C4-2B (cell line): Measurements from ENCODE around the gene OR7A5.

Experiments
- ZFX ChIP-seq: fragments of 450-650 bp; IDR thresholded peaks from 2 replicates; pipeline ENCODE4 v1.6.1; 2017
- TF ChIP-seq, protein P1 (sequence below): fragments of 450-650 bp; conservative IDR thresholded peaks from 2 replicates; pipeline ENCODE4 v1.5.1; 2017; ENCODE audit warnings: mild to moderate bottlenecking

DNA sequence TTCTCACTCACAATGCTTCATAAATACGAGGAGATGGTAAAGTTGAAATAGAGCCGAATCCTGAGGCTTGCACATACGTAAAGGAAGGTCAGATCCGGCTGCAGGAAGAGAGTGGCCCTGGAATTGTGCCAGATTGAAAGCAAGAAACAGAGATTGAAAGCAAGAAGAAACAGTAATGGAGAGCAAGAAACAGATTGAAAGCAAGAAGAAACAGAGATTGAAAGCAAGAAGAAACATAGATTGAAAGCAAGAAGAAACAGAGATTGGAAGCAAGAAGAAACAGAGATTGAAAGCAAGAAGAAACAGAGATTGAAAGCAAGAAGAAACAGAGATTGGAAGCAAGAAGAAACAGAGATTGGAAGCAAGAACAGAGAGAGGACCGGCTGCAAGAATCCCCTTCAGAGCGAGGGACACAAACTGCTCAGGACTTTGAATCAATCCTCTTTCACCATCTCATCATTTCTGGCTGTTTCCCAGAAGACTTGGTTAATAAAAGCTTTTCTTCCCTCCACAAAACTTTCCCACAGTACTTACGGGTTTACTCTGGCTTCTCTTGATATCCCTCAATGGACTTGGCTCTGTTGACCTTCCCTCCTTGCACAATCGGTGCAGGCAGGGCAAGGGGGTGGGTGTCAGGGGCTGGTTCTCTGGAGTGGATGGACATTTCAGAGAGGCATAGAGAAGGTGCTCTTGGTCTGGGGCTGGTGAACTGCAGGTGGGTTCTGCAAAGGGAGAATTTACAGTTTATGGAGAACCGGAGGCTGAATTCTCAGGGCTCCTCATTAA is 25.5 kb downstream of the OR7A5 start:
- TF ChIP-seq, protein P1, sequence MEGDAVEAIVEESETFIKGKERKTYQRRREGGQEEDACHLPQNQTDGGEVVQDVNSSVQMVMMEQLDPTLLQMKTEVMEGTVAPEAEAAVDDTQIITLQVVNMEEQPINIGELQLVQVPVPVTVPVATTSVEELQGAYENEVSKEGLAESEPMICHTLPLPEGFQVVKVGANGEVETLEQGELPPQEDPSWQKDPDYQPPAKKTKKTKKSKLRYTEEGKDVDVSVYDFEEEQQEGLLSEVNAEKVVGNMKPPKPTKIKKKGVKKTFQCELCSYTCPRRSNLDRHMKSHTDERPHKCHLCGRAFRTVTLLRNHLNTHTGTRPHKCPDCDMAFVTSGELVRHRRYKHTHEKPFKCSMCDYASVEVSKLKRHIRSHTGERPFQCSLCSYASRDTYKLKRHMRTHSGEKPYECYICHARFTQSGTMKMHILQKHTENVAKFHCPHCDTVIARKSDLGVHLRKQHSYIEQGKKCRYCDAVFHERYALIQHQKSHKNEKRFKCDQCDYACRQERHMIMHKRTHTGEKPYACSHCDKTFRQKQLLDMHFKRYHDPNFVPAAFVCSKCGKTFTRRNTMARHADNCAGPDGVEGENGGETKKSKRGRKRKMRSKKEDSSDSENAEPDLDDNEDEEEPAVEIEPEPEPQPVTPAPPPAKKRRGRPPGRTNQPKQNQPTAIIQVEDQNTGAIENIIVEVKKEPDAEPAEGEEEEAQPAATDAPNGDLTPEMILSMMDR: no peak
- no peak for TF ChIP-seq ZFX
